Heart right ventricle (tissue), 16 donors: ENCODE results near the gene CHIC2. TPM values are rescaled to one million over a fixed set of nuclear protein-coding genes. Genes with fewer than 3 reads are reported as not detected.

Experiments used
- ATAC-seq, 8 donors: fragments of 200-7000 bp; cut with Tn5 transposase; one replicate each; pipeline ENCODE4 v1.9.1; 2020; ENCODE audit warnings: mild to moderate bottlenecking in 8 of 8, moderate library complexity in 8 of 8, moderate number of reproducible peaks in 1 of 8
- DNase-seq, 2 donors: peaks; one replicate each; pipeline ENCODE4 v3.0.0-alpha.2; 2020
- H3K27ac ChIP-seq, 10 donors: fragments of 200-600 bp; sonication (generic) in 2 of 10; one replicate each; pipeline versions ENCODE4 v1.5.0 to v1.8.0; 2020 to 2022; ENCODE audit warnings: mild to moderate bottlenecking in 3 of 10
- H3K27me3 ChIP-seq, 7 donors: fragments of 200-600 bp; one replicate each; pipeline ENCODE4 v1.8.0; 2021 to 2022; ENCODE audit warnings: mild to moderate bottlenecking in 2 of 7
- H3K36me3 ChIP-seq, 9 donors: fragments of 200-600 bp; sonication (generic) in 1 of 9; one replicate each; pipeline versions ENCODE4 v1.5.0 to v1.8.0; 2020 to 2022; ENCODE audit warnings: mild to moderate bottlenecking in 2 of 9
- H3K4me1 ChIP-seq, 9 donors: fragments of 200-600 bp; sonication (generic) in 1 of 9; one replicate each; pipeline versions ENCODE4 v1.5.0 to v1.8.0; 2020 to 2022; ENCODE audit warnings: mild to moderate bottlenecking in 4 of 9
- H3K4me3 ChIP-seq, 10 donors: fragments of 200-600 bp; sonication (generic) in 2 of 10; one replicate each; pipeline versions ENCODE4 v1.5.0 to v1.8.0; 2020 to 2022; ENCODE audit warnings: mild to moderate bottlenecking in 7 of 10, moderate library complexity in 2 of 10
- H3K9me3 ChIP-seq, 11 donors: fragments of 200-600 bp in 10 of 11; sonication (generic) in 2 of 11; one replicate each; pipeline versions ENCODE4 v1.5.0 to v1.8.0; 2013 to 2022; ENCODE audit warnings: mild to moderate bottlenecking in 2 of 11, control low read depth in 1 of 11, moderate library complexity in 1 of 11
- WGBS, 2 donors: extraction: QIAGEN DNeasy Blood & Tissue Kit; methylation state at CpG; one replicate each; pipeline ENCODE4 v1.1.7; 2013; ENCODE audit warnings: inconsistent platforms in 1 of 2; 5-methylcytosine and 5-hydroxymethylcytosine counted together
- intact Hi-C, 10 donors: fragments of 100-400 bp; cut with DNase I; formaldehyde crosslinking; loops; one replicate each; pipeline versions ENCODE4 v1.11.1 to v1.14.2; 2022
- polyA plus RNA-seq, 2 donors: library from polyadenylated mRNA; stranded (reverse); fragments of 200-250 nt; gene quantifications; one replicate each; pipeline ENCODE4 v1.2.3, GENCODE V29; 2013
- total RNA-seq, 10 donors: library from RNA; stranded (reverse); fragmentation: NEBNext Ultra II Directional in 3 of 10; extraction: Animal tissue kit (Norgen Biotek cat#: 25700) in 3 of 10; gene quantifications; one replicate each; pipeline versions ENCODE4 v1.2.1 to v1.2.4, GENCODE V29; 2021 to 2023
- TF ChIP-seq, protein P1 (sequence below), 9 donors: fragments of 200-600 bp; sonication (generic) in 2 of 9; IDR thresholded peaks; one replicate each; pipeline versions ENCODE4 v1.5.0 to v1.8.0; 2021 to 2022; ENCODE audit warnings: antibody characterized with exemption in 9 of 9, mild to moderate bottlenecking in 5 of 9, moderate library complexity in 1 of 9
- donor health status: Arrhythmogenic right ventricular cardiomyopathy.
- donor health status: ischemic (EF 13 %, LVEDD 7.1; RV severe dilation, severe dysfunction).
- donor health status: healthy with polysubstance abuse.
- donor health status: DM: no; HTN: yes; CAD: no.
- donor health status: DM: no; HTN: no; CAD: no.
- donor health status: ischemic (EF 25% LVEDD 6.9; RV normal size, moderate dysfunction).
- donor health status: ischemic (EF 25% LVEDD 5.7; RV mildly dilated, moderate dysfunction).
- donor health status: healthy.
- donor health status: DM: yes; HTN: yes; CAD: no.
- donor health status: Ischemic cardiomyopathy.
- donor health status: ischemic (EF 35%, LVEDD 5.7; RV mildly dilated, moderate dysfunction).
- donor health status: nonischemic (EF 11% LVEDD 7.7; RV severe dilation, severe dysfunction).
- donor health status: DM: yes; HTN: yes; CAD: no.
- donor health status: PGD.
- donor health status: ischemic (EF 29% LVEDD 5.4; RV normal size, mild dysfunction).
- donor health status: nonischemic (EF 23%, LVEDD 6.1; RV moderate dilation, normal function).

The CHIC2 gene
- total and polyA plus RNA-seq, 12 donors, result 5.6 to 13.5 (median 9.3) TPM

- TF ChIP-seq, protein P1, sequence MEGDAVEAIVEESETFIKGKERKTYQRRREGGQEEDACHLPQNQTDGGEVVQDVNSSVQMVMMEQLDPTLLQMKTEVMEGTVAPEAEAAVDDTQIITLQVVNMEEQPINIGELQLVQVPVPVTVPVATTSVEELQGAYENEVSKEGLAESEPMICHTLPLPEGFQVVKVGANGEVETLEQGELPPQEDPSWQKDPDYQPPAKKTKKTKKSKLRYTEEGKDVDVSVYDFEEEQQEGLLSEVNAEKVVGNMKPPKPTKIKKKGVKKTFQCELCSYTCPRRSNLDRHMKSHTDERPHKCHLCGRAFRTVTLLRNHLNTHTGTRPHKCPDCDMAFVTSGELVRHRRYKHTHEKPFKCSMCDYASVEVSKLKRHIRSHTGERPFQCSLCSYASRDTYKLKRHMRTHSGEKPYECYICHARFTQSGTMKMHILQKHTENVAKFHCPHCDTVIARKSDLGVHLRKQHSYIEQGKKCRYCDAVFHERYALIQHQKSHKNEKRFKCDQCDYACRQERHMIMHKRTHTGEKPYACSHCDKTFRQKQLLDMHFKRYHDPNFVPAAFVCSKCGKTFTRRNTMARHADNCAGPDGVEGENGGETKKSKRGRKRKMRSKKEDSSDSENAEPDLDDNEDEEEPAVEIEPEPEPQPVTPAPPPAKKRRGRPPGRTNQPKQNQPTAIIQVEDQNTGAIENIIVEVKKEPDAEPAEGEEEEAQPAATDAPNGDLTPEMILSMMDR (IDR thresholded peaks at IDR 0.05), result no peak
- H3K4me3 ChIP-seq, result no peak overlapping the region
- WGBS, 2 donors, result 68 to 72% methylated on average over 2 of the region's 2 CpGs
- intact Hi-C loops, result no loop called here
- H3K4me1 ChIP-seq, result peaks cover 0 to 4% (median 0%) of the 10 kb centered on the region in 9 donors
- H3K27me3 ChIP-seq, result no peaks in the 10 kb centered on the region
- H3K27ac ChIP-seq, result no peak overlapping the region
- ATAC-seq (no peak), DNase-seq (no peak)
- H3K36me3 ChIP-seq, result peaks cover 0 to 51% (median 0%) of the 10 kb centered on the region in 9 donors
- peaks cover 0 to 19% (median 0%) of the 10 kb centered on the region in 11 donors for H3K9me3 ChIP-seq
These were observed 22.5 kb downstream of the CHIC2 start for GRCh38 chr4:54041933-54042332.

DNA sequence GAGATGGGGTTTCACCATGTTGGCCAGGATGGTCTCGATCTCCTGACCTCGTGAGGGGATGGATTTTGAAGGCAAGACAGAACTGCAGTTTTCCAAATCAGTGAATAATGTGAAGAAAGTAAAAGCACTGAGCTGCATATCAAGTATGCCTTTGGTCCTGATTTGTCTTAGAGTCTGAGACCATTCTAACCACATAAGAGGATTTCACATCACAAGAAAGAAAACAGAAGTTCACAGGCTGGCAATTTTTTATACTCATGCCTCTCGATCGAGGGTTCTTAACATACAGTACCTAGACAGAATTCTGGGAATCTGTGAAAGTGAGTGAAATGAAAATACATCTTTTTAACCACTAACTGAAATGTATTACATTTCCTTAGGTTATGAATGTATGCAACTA, 23.3 kb downstream of the CHIC2 start:
- peaks cover 0 to 5% (median 0%) of the 10 kb centered on the region in 9 donors for H3K4me1 ChIP-seq
- no peak for ATAC-seq
- 89 to 98% methylated on average over 4 of the region's 4 CpGs for WGBS, 2 donors
- TF ChIP-seq, protein P1 (IDR thresholded peaks at IDR 0.05), result no peak
- H3K4me3 ChIP-seq, result no peak overlapping the region
- peaks cover 0 to 53% (median 0%) of the 10 kb centered on the region in 9 donors for H3K36me3 ChIP-seq
- H3K27ac ChIP-seq, result no peak overlapping the region
- no peaks in the 10 kb centered on the region for H3K27me3 ChIP-seq
- no peak for DNase-seq
- peaks cover 0 to 16% (median 0%) of the 10 kb centered on the region in 11 donors for H3K9me3 ChIP-seq
- intact Hi-C loops, result no loop called here

- peaks cover 0 to 3% (median 0%) of the 10 kb centered on the region in 11 donors for H3K9me3 ChIP-seq
- H3K36me3 ChIP-seq, result peaks cover 0 to 65% (median 0%) of the 10 kb centered on the region in 9 donors
- DNase-seq (no peak), ATAC-seq (no peak)
- H3K4me3 ChIP-seq, result no peak overlapping the region
- WGBS, 2 donors, result 85 to 88% methylated on average over 3 of the region's 3 CpGs
- H3K4me1 ChIP-seq, result peaks cover 0 to 5% (median 0%) of the 10 kb centered on the region in 9 donors
- TF ChIP-seq, protein P1 (IDR thresholded peaks at IDR 0.05), result no peak
- no peak overlapping the region for H3K27ac ChIP-seq
- H3K27me3 ChIP-seq, result no peaks in the 10 kb centered on the region
- intact Hi-C loops, result no loop called here
These were observed 26.3 kb downstream of the CHIC2 start for GRCh38 chr4:54038056-54038455.

DNA sequence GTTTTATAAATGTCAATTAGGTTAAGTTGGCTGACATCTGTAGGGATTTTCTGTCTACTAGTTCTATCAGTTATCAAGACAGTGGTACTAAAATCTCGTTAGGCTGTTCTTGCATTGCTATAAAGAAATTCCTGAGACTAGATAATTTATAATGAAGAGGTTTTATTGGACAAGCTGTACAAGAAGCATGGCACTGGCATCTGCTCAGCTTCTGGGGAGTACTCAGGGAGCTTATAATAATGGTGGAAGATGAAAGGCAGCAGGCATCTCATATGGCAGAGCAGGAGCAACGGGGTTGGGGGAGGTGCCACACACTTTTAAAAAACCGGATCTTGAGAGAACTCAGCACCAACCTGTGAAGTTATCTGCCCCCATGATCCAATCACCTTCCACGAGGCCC, 28.2 kb downstream of the CHIC2 start:
- Histone ChIP-seq H3K4me1 (peaks cover 0 to 11% (median 0%) of the 10 kb centered on the region in 9 donors), H3K36me3 (peaks cover 0 to 54% (median 0%) of the 10 kb centered on the region in 9 donors), H3K27ac (no peak overlapping the region), H3K27me3 (no peaks in the 10 kb centered on the region), H3K4me3 (no peak overlapping the region), H3K9me3 (no peaks in the 10 kb centered on the region)
- TF ChIP-seq, protein P1 (IDR thresholded peaks at IDR 0.05), result no peak
- intact Hi-C loops, result no loop called here
- no peak for ATAC-seq
- WGBS, 2 donors, result 88 to 91% methylated on average over 4 of the region's 4 CpGs
- no peak for DNase-seq
